Stimulated activated naive CD4-positive, alpha-beta T cell treated with Interleukin-2 at 50 U/mL for 16 hours (primary cell): ENCODE data around the gene VPS33A.

ENCODE experiments used
- DNase-seq: peaks from one replicate; lab custom pipeline; 2025; lab: John Stamatoyannopoulos, UW

Gene VPS33A

DNA sequence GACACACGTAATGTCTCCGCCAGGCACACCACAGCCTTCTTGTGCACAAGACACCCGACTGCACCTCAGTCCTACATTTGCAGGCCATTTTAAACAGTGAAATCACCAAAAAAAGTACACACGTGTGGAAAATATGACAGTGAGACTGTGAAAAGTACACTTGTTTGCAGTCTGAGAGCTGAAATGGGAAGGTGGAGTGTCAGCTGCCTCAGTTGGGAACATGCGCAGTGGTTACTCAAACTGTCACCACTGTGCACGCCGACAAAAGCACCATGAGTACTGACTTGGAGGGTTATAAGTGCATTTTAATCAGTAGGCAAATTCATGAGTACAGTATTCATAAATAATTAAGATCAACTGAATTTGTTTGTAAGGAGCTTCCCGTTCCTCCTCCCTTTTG, 15.8 kb downstream of the VPS33A start:
- no peak for DNase-seq

GRCh38 chr12:122250047-122250446, 16.2 kb downstream of the VPS33A start:
- no peak for DNase-seq

DNA sequence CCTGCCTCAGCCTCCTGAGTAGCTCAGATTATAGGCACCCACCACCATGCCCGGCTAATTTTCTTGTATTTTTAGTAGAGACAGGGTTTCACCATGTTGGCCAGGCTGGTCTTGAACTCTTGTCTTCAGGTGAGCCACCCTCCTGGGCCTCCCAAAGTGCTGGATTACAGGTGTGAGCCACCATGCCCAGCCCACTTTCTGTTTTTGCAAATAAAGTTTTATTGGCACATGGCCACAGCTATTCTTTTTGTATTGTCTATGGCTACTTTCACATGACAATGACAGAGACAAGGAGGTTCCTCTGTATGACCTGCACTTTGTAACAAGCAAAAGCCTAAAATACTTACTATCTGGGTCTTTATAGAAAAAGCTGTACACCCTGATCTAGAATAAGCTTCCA, 20.7 kb downstream of the VPS33A start:
- no peak for DNase-seq

DNA sequence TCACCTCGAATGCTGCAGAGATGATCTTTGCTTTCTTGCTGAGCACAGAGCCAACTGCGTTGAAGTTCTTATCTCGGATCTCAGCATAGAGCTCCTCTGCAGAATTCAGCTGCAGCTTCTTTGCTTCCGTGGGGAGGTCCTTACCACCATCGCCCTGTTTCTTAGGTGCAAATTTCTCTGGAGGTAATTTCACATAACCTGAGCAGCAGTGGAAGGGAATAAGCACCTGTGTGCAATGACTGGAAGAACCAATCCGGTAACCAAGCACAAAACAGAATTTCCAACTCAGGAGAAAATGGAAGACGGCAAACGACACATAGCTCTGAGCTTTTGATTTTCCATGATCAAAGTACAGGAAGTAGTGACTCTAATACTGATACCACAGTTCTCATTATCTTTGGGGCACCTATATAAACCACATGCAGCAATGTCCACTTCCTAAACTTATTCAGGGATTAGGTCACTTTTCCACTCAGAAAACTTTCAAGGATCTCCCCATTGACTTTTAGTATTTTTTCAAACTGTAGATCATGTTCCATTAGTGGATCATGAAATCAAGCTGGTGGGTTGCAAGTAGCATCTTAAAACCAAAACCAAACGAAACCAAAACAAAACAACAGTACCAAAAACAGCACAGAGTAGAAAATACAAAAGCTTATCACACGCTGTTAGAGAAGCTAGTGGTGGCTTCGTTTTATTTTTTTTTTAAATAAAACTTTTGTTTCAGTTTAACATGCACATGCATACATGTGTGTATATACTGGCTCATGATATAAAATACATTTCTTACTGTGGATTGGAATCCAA, 21.5 kb downstream of the VPS33A start:
- no peak for DNase-seq

- peak; percentile 8 for DNase-seq
These were observed 22.3 kb downstream of the VPS33A start for GRCh38 chr12:122243965-122244364.

GRCh38 chr12:122238861-122239260, 27.4 kb downstream of the VPS33A start:
- DNase-seq: no peak

DNA sequence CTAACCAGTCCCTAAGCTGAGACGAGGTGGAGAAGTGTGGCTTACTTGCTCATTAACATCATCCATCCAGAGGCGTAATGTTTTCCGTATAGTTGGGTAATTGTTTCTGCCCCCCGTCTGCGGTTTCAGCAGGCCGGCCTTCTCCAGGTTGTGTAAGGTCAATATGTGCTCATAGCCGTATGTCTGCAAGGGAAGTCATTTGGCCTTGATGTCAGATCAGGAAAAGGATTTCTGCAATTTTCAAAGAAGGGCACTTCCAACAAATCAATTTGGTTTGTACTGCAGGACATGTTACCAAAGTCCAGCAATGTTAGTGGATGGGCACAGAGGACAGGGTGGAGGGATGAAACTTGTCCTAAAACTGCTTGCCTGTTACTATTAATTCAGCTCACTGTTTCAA, 30.6 kb downstream of the VPS33A start:
- DNase-seq: no peak

- no peak for DNase-seq
These were observed 33.6 kb downstream of the VPS33A start for GRCh38 chr12:122232691-122233090.

- DNase-seq: no peak
These were observed 35.5 kb downstream of the VPS33A start for GRCh38 chr12:122230798-122231197.

DNA sequence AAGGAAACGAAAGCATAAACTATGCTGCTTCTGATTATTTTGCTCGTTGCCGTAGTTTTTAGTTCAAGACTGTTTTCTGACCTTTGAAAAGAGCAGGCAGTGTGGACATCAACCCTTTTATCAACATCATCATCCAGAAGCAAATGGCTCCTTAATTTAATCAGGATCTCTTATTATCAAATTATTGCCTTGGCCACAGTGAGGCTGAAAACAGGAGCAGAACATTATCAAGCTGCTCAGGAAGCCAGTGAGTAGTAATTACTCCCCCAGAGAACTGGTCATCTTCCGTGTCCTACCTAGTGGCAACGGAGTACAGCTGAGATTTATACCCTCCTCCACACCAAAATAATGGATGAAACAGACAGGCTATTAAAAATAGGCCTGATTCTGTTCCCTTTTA, 38.2 kb downstream of the VPS33A start:
- no peak for DNase-seq

DNA sequence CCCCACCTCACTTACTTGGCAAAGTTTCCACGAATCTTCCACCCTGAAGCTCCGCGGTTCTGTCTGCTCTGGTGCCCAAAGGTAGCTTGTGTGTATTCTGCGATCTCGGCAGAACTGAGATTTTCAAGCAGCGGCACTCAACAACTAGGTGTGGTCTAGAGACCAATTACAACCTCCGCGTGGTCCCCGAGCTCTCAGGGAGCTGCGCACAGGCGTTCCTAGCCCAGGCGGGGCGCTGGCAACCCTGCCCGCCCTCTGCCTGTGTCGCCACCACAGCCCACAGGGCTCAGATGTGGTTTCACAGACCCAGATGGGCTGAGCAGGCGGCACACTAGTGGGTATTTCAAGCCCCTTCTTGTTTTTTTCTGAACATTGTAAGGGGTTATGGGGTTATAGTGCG, 39.0 kb downstream of the VPS33A start:
- peak; percentile 9 for DNase-seq

DNA sequence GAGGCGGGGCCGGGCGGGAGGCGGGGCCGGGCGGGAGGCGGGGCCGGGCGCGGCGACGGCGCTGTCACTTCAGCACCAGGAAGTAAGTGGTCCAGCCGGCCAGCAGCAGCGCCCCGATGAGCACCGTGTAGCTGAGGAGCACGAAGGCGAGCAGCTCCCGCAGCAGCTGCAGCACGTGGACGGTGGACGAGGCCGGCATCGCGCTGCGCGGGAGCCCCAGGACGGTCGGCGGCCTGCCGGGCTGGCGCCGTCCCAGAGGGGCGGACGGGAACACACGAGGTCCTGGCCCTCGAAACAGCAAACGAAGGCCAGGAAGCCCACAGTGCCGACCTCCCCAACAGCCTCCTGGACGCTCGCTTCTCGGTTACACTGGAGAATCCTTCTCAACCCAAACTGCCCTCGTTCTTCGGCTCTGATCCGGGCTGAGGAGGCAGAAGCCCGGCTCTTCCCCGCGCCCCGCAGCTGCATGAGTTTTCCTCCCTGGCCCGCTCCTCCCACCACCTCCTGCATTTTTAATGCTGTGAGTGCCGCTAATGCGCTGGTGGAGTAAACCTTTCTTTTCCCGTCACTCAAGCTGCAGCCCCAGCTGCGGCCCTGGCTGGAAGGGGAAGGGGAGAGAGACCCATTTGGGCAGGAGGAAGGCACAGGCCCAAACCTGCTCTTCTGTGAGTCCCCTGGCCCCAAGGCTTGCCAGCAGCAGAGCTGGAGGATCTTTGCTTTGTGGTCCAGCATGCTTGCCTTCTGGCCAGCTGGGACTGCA, 39.7 kb downstream of the VPS33A start:
- DNase-seq: no peak

DNA sequence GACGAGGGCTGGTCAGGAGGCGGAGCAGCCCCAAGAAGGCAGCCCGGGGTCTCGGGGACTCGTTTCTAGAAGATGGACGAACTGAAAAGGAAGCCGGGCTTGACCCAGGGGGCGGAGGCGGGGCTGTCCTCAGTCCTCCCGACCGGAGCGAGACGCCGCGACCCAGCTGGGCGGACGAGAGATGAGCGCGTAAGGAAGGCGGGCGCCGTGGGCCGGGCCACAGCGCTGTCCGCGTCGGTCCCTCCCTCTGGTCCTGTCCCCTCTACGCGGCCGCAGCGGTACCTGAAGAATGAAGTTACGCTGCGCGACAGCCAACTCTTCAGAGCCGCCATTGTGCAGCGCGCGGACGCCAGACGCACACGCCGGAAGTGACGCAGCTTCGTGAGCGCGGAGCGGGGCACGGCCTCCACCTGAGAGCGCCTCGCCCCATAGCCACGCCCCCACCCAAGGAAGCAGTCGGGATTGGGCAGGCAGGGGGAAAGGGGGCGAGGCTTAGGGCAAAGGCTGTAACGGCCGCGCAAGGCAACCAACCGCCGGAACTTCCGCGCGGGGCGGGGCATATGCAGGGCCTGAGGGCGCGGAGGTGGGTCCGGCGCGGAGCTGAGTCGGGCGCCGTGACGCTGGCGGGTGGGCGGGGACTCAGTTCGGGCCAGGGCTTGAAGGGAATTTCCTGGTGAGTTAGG, 40.5 kb downstream of the VPS33A start, which contains the start of gene DIABLO:
Gene DIABLO, minus strand, starts transcription at position 370 of the 683 bp plus-strand sequence. Its CDS starts 38 bp downstream, at position 332.
- DNase-seq: peak; percentile 100

DNA sequence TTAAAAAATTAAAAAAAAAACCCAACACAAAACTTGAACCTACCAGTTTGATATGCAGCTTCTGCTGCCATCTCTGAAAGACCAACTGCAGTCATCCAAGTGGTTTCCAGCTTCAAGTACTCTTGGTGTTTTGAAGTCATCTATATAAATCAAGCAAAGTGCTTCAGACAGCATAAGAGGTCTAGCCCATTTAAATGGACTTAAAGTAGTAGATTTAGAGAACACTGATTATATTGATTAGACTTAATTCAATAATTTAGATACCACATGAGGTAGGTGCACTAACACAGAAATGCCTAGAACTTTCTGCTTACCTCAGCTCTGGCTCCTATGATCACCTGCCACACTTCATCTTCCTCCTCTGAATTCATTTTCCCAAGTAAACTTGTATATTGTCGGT, 49.8 kb downstream of the VPS33A start:
- DNase-seq: no peak

DNA sequence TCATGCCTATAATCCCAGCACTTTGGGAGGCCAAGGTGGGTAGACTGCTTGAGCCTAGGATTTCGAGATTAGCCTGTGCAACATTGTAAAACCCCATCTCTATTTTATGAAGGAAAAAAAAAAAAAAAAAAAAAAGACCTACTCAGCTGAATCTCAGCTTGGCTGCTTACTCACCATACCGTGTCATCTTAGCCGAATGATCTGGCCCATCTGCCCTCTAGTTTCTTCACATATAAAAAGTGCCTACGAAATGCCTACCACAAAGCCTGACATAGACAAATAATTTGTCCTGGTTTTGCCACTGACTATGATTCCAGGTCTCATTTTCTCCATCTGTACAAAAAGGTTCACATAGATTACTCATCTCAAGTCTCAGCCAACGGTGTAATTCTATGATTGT, 50.5 kb downstream of the VPS33A start:
- DNase-seq: no peak

DNA sequence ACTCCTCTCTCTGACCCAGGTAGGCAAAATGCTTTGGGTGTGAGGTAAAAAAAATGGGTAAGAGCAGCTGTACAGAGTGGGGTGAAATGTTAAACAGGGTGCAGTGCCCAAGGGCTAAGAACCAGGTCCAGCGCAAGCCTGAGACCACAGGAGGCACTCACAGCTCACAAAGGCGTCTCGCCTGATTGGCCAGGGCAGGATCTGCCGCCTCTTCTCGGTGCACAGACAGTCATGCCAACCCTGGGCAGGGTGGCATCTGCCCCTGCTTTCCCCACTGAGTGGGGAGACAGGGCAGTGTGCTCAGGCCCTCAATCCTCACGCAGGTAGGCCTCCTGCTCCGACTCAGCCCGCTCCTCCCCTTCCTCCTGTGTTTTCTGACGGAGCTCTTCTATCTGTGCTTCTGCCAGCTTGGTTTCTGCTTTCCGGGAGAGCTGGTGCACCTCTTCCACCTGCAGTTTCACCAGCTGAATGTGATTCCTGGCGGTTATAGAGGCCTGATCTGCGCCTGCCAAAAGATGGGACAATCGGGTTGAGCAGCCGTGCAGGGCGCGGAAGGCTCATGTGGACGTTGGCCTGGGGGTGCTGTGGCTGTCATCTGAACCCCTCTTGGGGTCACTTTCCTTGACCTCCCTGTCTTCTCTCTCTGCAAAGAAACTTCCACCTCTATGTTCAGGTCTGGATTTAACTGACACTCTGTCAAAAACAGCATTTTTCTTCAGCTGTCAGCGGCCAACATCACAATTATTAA, 58.0 kb downstream of the VPS33A start:
- DNase-seq: no peak

- no peak for DNase-seq
These were observed 58.9 kb downstream of the VPS33A start for GRCh38 chr12:122207391-122207790.

DNA sequence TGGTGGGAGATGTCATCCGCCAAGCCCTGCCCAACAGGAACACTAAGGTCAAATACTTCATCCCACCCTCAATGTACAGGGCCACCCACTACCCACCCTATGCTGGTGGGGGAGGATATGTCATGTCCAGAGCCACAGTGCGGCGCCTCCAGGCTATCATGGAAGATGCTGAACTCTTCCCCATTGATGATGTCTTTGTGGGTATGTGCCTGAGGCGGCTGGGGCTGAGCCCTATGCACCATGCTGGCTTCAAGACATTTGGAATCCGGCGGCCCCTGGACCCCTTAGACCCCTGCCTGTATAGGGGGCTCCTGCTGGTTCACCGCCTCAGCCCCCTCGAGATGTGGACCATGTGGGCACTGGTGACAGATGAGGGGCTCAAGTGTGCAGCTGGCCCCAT, 59.3 kb downstream of the VPS33A start:
- no peak for DNase-seq

- DNase-seq: no peak
These were observed 60.0 kb downstream of the VPS33A start for GRCh38 chr12:122206111-122206881.

- no peak for DNase-seq
These were observed 61.0 kb downstream of the VPS33A start for GRCh38 chr12:122205053-122205925.
